KG1 (cell line): ENCODE results near the gene AP1S1.
"Not testable (repeated sequence)": the region's sequence is repeated elsewhere in the genome, so short reads cannot be mapped to it uniquely, and the experiment has no call there.

Source experiments
- DNase-seq: peaks from one replicate; lab custom pipeline; 2025; lab: John Stamatoyannopoulos, UW

AP1S1 gene

DNA sequence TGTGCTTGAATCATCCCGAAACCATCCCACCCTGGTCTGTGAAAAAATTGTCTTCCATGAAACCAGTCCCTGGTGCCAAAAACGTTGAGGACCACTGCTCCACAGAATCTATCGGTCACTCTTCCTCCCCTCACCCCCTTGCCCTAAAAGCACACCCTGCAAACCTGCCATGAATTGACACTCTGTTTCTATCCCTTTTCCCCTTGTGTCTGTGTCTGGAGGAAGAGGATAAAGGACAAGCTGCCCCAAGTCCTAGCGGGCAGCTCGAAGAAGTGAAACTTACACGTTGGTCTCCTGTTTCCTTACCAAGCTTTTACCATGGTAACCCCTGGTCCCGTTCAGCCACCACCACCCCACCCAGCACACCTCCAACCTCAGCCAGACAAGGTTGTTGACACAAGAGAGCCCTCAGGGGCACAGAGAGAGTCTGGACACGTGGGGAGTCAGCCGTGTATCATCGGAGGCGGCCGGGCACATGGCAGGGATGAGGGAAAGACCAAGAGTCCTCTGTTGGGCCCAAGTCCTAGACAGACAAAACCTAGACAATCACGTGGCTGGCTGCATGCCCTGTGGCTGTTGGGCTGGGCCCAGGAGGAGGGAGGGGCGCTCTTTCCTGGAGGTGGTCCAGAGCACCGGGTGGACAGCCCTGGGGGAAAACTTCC is 28.2 kb upstream of the AP1S1 start:
- no peak for DNase-seq

DNA sequence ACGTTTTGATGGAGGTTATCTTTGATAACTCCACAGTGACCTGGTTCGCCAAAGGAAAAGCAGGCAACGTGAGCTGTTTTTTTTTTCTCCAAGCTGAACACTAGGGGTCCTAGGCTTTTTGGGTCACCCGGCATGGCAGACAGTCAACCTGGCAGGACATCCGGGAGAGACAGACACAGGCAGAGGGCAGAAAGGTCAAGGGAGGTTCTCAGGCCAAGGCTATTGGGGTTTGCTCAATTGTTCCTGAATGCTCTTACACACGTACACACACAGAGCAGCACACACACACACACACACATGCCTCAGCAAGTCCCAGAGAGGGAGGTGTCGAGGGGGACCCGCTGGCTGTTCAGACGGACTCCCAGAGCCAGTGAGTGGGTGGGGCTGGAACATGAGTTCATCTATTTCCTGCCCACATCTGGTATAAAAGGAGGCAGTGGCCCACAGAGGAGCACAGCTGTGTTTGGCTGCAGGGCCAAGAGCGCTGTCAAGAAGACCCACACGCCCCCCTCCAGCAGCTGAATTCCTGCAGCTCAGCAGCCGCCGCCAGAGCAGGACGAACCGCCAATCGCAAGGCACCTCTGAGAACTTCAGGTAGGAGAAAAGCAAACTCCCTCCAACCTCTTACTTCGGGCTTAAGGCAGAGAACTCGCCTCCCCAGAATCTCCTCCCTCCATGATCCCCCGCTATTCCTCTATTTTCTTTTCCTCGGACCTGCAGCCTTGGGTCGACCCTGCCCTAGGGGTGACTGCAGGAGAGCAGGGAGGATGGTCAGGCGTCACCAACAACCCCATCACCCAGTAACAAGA is 27.4 kb upstream of the AP1S1 start, which contains the start of gene SERPINE1:
SERPINE1 (plus strand) TSS at position 454 of the 809 bp plus-strand sequence. CDS start 1,290 bp downstream, outside the sequence.
- DNase-seq, result no peak

DNA sequence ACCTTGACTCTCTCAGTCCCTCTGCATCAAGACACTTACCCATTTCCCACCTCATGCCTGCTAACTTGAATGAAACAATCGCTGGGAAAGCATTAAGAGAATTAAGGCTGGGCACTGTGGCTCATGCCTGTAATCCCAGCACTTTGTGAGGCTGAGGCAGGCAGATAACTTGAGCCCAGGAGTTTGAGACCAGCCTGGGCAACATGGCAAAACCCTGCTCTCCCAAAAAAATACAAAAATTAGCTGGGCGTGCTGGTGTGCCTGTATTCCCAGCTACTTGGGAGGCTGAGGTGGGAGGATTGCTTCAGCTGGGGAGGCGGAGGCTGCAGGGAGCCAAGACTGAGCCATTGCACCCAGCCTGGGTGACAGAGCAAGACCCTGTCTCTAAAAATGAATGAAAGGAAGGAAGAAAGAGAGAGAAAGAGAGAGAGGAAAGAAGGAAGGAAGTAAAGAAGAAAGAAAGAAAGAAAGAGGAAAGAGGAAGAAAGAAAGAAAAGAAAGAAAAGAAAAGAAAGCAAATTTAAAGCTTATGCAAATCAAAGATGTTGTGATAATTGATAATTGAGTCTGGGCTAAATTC is 26.7 kb upstream of the AP1S1 start:
- DNase-seq, result no peak

DNA sequence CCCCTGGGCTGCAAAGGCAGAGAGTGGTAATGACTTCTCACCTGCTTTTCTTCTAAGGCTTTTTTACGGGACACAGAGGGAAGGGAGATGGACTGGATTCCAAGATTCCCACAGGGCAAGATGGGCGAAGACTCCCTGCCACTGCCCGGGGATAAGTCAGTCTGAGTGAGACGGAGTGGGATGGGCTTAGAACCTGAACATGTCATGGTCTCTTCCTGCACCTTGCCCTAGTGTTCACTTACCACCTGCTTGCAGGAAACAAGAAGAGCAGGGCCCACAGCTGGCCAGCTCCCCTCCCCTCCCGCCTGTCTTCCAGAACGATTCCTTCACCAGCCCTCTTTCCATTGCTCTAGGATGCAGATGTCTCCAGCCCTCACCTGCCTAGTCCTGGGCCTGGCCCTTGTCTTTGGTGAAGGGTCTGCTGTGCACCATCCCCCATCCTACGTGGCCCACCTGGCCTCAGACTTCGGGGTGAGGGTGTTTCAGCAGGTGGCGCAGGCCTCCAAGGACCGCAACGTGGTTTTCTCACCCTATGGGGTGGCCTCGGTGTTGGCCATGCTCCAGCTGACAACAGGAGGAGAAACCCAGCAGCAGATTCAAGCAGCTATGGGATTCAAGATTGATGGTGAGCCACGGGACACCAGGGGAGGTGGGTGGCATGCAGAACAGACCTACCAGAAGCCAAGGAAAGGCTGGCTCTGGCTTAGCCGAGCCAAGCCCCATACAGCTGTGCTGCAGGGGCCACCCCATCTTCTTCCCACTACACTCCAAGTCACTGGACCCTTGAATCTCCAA is 26.0 kb upstream of the AP1S1 start:
- no peak for DNase-seq

DNA sequence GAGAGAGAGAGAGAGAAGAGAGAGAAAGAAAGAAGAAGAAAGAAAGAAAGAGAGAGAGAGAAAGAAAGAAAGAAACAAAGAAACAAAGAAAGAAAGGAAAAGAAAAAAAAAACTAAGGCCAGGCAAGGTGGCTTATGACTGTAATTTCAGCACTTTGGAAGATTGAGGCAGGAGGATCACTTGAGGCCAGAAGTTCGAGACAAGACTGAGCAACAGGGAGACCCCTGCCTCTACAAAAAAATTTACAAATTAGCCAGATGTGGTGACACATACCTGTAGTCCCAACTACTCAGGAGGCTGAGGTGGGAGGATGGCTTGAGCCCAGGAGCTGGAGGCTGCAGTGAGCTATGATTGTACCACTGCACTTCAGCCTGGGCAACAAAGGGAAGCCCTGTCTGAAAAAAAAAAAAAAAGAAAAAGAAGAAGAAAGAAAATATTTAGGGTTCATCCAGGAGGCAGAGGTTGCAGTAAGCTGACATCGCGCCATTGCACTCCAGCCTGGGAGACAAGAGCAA is 24.6 kb upstream of the AP1S1 start:
- DNase-seq, result no peak

DNA sequence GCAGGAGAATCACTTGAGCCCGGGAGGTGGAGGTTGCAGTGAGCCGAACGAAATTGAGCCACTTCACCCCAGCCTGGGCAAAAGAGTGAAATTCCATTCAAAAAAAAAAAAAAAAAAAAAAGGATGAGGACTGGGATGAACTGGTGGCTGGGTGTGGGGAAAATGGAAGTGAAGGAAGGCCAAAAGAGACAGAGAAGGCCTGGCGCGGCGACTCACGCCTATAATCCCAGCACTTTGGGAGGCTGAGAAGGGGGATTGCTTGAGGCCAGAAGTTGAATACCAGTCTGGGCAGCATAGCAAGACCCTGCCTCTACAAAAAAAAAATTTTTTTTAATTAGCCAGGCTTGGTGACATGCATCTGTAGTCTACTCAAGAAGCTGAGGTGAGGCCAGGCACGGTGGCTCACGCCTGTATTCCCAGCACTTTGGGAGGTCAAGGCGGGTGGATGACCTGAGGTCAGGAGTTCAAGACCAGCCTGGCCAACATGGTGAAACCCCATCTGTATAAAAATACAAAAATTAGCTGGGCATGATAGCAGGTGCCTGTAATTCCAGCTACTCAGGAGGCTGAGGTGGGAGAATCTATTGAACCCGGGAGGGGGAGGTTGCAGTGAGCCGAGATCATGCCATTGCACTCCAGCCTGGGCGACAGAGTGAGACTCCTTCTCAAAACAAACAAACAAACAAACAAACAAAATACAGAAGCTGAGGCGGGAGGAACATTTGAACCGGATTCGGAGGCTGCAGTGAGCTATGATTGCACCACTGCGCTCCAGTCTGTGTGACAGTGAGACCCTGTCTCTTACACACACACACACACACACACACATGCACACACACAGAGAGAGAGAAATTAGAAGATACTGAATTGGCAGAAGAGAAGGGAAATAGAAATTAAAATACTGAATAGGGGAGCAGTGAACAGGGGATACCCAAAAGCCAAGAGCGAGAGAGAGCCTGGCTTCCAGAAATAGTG is 21.4 kb upstream of the AP1S1 start:
- not testable (repeated sequence) for DNase-seq

DNA sequence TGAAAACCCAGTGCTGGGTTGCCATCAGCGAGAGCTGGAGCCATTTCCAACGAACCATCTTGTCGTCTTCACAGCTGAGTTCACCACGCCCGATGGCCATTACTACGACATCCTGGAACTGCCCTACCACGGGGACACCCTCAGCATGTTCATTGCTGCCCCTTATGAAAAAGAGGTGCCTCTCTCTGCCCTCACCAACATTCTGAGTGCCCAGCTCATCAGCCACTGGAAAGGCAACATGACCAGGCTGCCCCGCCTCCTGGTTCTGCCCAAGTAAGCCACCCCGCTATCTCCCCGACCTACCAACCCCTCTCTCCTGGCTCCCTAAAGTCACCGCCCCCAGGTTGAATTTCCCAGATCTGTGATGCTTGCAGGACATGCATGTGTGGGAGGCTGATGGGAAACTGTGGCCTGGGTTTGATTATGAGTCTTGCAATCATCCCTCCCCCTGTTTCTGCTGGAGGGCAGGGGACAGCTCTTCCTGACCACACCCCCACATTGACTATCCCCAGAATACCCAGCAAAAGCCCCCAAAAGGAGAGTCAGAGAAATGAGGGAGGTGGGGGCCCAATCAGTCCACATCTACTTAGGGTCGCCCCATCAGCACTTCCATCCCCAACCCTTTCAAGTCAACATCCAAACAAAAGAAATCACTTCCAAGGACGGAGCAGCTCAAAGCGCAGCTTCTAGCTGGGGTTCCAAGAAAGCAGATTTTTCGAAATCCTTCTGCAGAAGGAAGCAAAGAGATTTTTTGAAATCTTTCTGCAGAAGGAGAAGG is 20.5 kb upstream of the AP1S1 start:
- no peak for DNase-seq

DNA sequence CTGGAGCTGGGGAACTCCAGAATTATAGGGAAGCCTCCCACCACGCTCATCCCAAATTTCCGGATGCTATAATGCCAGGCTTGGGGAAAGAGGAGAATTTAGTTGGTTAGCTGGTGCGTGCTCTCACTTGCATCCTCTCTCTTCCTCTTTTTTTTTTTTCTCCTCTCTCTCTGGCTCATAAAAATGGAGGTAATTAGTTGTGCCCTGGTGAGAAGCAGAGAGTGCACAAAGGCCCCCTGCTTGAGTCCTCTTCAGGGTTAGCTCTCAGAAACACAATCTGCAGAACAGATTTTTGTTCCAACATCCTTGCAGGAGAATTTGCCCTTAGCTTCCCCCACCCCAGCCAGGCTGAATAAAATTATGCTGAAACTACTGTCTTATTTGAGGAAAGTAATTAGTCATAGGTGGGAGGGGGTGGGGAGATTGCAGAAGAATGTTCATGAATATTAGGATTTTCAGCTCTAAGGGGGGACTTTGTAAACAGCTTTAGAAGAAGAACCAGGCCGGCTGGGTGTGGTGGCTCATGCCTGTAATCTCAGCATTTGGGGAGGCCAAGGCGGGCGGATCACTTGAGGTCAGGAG is 19.8 kb upstream of the AP1S1 start:
- DNase-seq, result no peak

DNA sequence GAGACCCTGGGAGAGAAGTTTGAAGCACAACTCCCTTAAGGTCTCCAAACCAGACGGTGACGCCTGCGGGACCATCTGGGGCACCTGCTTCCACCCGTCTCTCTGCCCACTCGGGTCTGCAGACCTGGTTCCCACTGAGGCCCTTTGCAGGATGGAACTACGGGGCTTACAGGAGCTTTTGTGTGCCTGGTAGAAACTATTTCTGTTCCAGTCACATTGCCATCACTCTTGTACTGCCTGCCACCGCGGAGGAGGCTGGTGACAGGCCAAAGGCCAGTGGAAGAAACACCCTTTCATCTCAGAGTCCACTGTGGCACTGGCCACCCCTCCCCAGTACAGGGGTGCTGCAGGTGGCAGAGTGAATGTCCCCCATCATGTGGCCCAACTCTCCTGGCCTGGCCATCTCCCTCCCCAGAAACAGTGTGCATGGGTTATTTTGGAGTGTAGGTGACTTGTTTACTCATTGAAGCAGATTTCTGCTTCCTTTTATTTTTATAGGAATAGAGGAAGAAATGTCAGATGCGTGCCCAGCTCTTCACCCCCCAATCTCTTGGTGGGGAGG is 16.5 kb upstream of the AP1S1 start:
- no peak for DNase-seq

DNA sequence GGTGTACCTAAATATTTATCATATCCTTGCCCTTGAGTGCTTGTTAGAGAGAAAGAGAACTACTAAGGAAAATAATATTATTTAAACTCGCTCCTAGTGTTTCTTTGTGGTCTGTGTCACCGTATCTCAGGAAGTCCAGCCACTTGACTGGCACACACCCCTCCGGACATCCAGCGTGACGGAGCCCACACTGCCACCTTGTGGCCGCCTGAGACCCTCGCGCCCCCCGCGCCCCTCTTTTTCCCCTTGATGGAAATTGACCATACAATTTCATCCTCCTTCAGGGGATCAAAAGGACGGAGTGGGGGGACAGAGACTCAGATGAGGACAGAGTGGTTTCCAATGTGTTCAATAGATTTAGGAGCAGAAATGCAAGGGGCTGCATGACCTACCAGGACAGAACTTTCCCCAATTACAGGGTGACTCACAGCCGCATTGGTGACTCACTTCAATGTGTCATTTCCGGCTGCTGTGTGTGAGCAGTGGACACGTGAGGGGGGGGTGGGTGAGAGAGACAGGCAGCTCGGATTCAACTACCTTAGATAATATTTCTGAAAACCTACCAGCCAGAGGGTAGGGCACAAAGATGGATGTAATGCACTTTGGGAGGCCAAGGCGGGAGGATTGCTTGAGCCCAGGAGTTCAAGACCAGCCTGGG is 15.9 kb upstream of the AP1S1 start:
- no peak for DNase-seq

DNA sequence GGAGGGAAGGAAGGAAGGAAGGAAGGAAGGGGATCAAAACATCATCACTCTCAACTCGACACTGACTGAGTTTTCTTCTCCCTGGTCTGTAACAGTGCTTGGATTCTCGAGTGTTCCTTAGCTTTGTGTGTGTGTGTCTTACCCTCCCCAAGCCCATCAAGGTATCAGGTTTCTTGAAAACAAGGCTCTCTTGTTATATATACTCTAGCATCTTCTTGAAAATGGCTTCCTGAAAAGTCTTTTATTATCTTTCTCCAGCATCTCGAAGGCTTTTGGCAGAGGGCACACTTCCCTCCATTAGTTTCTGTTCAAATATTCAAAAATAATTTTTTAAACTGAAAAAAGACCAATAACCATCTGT is 14.0 kb upstream of the AP1S1 start:
- no peak for DNase-seq

DNA sequence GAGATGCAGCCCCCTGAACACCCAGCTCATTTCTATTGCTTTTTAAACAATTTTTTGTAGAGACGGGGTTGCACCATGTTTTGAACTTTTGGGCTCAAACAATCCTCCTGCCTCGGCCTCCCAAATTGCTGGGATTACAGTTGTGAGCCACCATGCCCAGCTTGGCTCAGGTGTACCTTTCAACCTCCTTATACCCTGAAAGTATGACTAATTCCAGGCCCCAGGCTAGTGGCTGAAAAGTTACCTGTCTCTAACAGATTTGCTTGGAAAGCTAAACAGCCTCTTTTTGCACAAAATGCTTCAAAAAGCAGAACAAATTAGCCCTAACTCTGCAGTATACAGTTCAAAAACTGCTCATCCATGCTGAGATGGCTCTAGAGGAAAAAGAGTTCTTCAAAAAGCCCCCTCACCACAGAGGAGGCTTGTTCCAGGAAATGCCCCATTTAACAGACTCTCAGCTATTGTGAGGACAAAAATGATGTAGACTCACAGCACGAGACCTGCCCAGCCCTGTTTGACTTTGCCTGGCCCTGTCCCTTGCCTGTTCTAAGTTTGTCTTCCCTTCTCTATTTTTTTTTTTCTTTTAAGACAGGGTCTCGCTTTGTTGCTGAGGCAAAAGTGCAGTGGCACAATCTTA is 13.4 kb upstream of the AP1S1 start:
- no peak for DNase-seq

DNA sequence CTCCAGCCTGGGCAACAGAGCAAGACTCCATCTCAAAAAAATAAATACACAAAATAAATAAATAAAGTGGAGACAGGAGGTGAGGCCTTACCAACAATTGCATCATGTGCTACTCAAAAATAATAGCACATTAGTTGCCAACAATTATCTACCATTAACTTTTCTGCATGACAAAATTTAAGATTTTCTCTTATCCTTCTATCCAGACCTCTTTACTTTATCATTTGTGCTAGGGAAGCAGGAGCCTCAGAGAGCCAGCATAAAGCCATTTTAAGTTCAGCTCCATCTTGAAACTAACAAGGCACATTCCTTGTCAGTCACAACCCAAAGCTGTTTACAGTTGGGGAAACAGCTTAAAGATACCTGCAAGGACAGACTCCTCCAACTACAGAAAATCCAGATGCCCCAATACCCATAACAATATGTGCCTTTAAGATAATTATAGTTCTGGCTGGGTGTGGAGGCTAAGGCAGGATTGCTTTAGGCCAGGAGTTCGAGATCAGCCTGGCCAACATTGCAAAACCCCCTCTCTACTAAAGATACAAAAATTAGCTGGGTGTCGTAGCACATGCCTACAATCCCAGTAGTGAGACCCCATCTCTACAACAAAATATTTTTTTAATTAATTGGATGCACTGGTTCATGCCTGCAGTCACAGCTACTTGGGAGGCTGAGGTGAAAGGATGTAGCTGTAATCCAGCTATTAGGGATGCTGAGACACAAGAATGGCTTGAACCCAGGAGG is 2.2 kb upstream of the AP1S1 start:
- no peak for DNase-seq

DNA sequence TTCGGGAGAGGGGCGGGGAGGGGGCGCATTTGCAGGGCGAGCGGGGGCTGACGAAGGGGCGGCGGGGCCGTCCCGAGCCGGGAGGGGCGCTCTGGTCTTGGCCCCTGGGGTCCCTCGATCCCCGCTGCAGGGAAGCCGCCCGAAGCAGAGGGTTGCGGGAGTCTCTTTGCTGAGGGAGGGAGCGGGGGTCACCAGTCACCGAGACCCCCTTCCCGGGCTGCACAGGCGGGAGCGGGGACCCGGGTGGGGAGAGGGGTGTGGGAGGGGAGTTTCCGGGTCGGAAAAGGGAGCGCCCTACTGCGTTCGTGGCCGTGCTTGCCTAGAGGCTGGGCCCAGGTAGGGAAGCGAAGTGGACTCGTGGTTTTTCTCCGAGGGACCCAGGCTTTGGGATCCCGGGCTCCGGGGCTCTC is 422 bp downstream of the AP1S1 start:
- DNase-seq, result no peak

DNA sequence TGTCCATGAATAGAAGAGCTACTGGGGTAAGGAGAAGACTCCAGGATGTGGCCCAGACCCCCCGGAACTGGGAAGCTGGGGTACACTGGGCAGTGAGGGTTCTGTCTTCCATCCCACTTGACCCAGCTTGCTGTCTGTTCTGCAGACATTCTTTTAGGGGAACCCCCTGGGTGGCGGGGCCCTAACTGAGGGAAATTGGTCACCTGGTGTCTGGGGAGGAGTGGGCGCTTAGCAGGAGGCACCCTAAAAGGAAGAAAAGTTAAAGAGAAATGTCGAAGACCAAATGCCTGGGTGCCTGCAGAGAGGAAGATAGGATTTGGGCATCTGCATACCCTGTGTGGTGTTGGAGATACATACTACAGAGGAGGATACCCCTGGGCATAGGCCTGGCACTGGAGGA is 1.0 kb downstream of the AP1S1 start:
- no peak for DNase-seq

DNA sequence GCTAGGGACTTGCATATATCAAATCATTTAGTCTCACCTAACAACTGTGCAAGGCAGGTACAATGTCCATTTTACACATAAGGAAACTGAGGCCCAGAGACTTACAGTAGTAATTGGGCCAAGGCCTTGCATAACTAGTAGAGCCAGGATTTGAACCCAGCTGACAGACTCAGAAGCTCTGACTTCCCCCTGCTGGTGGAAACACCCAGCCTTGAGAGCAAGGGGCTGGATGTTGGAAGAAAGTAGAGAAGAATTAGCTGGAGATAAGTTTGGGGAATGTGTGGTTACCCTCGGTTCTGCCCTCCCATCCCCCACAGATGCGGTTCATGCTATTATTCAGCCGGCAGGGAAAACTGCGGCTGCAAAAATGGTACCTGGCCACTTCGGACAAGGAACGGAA is 2.0 kb downstream of the AP1S1 start:
- DNase-seq, result no peak

DNA sequence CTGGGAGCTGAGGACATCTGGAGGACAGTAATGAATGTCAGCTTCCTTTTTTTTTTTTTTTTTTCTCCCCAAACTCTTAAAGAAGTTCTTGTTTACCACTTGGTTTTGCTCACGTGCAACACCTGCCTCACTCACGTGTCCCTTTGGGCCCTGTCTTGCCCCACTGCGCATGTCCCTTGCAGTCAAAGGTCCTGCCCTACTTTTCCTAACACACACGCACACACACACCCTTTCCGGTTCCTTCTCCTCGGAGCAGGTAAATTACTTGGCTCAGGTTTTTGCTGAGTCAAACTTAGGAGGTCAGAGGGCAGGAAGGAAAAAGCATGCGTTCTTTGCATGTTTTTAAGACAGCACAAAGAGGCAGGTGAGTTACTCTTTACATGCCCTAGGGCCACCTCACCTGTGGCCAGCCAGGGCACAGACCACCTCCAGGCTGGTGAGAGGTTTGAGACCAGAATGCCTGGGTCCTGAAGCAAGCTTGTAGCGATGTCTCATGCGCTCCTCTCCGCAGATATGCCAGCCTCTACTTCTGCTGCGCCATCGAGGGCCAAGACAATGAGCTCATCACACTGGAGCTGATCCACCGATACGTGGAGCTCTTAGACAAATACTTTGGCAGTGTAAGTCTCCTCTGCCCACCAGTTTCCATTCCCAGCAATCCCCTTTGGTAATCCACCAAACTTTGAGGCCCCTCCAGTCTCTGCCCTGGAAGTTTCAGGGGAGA is 2.8 kb downstream of the AP1S1 start:
- DNase-seq, result no peak
